IMR-90 (cell line): ENCODE data around the gene CARS2. TPM values are rescaled to one million over a fixed set of nuclear protein-coding genes. Genes with fewer than 3 reads are reported as not detected.

Experiments used
- ATAC-seq: fragments of 200-7000 bp; cut with Tn5 transposase; 2 replicates; pipeline ENCODE4 v1.9.1; 2020; ENCODE audit warnings: low read depth, mild to moderate bottlenecking, moderate library complexity
- BruUV-seq: library from RNA; stranded (reverse); fragments of 400-500 nt; replicated peaks from 2 replicates; lab custom pipeline; 2021; lab: Mats Ljungman, UMichigan
- CTCF ChIA-PET: fragments of 300-600 bp; formaldehyde crosslinking; extraction: SDS; loops from one replicate; lab custom pipeline; 2021; ENCODE audit warnings: antibody characterized with exemption; lab: Yijun Ruan, JAX
- POLR2A ChIA-PET: fragments of 300-600 bp; sonication (Branson Sonifier 250); formaldehyde crosslinking; loops from one replicate; lab custom pipeline; 2022; ENCODE audit warnings: antibody characterized with exemption; ENCODE audit not compliant: unreplicated experiment; lab: Charles Lee
- DNase-seq: peaks from one replicate; pipeline ENCODE4 v3.0.0; 2013
- H2AFZ ChIP-seq: replicated peaks from 2 replicates; pipeline ENCODE3; 2013; ENCODE audit warnings: low read length, mild to moderate bottlenecking; ENCODE audit not compliant: poor library complexity
- H2AK5ac ChIP-seq: 2 replicates; pipeline ENCODE4 v1.6.1; 2013; ENCODE audit warnings: low read depth, low read length, inconsistent platforms
- H2AK9ac ChIP-seq: replicated peaks from 2 replicates; pipeline ENCODE3; 2013; ENCODE audit warnings: mild to moderate bottlenecking, low read depth, low read length, moderate library complexity; ENCODE audit not compliant: poor library complexity
- H2BK120ac ChIP-seq: 2 replicates; pipeline ENCODE4 v1.6.1; 2013; ENCODE audit warnings: low read depth, low read length, inconsistent platforms
- H2BK15ac ChIP-seq: 3 replicates; pipeline ENCODE4 v1.6.1; 2013; ENCODE audit warnings: low read depth, low read length, inconsistent platforms
- H2BK20ac ChIP-seq: 2 replicates; pipeline ENCODE4 v1.6.1; 2013; ENCODE audit warnings: low read depth, mild to moderate bottlenecking, inconsistent platforms, low read length, moderate library complexity
- H2BK5ac ChIP-seq: 2 replicates; pipeline ENCODE4 v1.6.1; 2013; ENCODE audit warnings: mild to moderate bottlenecking, low read depth, low read length, inconsistent platforms; ENCODE audit not compliant: poor library complexity, severe bottlenecking
- H3K14ac ChIP-seq: replicated peaks from 2 replicates; pipeline ENCODE4 v1.6.1; 2013; ENCODE audit warnings: low read depth, low read length, inconsistent platforms
- H3K18ac ChIP-seq: 2 replicates; pipeline ENCODE4 v1.6.1; 2013; ENCODE audit warnings: low read depth, low read length, control low read depth
- H3K23ac ChIP-seq: 2 replicates; pipeline ENCODE4 v1.6.1; 2013; ENCODE audit warnings: low read depth, low read length, inconsistent platforms
- H3K27ac ChIP-seq: 2 replicates; pipeline ENCODE4 v1.5.1; 2013; ENCODE audit warnings: mild to moderate bottlenecking, control low read depth, low read length; ENCODE audit not compliant: insufficient read depth
- H3K27me3 ChIP-seq: 2 replicates; pipeline ENCODE4 v1.6.1; 2013; ENCODE audit warnings: low read length; ENCODE audit not compliant: control insufficient read depth, insufficient read depth
- H3K36me3 ChIP-seq: 2 replicates; pipeline ENCODE4 v1.6.1; 2013; ENCODE audit warnings: low read length, mixed read lengths; ENCODE audit not compliant: control insufficient read depth, insufficient read depth
- H3K4ac ChIP-seq: 2 replicates; pipeline ENCODE4 v1.6.1; 2013; ENCODE audit warnings: low read depth, low read length, inconsistent platforms
- H3K4me1 ChIP-seq: 2 replicates; pipeline ENCODE4 v1.6.1; 2013; ENCODE audit warnings: low read length, mixed read lengths; ENCODE audit not compliant: control insufficient read depth, insufficient read depth
- H3K4me2 ChIP-seq: 2 replicates; pipeline ENCODE4 v1.6.1; 2013; ENCODE audit warnings: low read depth, mild to moderate bottlenecking, control low read depth, low read length, moderate library complexity
- H3K4me3 ChIP-seq: 2 replicates; pipeline ENCODE4 v1.5.1; 2013; ENCODE audit warnings: low read depth, mild to moderate bottlenecking, control low read depth, low read length, moderate library complexity; ENCODE audit not compliant: insufficient read depth
- H3K56ac ChIP-seq: 2 replicates; pipeline ENCODE4 v1.6.1; 2013; ENCODE audit warnings: low read length, inconsistent platforms; ENCODE audit not compliant: insufficient read depth; ENCODE audit errors: extremely low read depth
- H3K79me1 ChIP-seq, 2 experiments: 2 replicates each; pipeline ENCODE4 v1.6.1; 2013; ENCODE audit warnings: low read length in 2 of 2, inconsistent platforms in 1 of 2, low read depth in 1 of 2
- H3K9ac ChIP-seq: 2 replicates; pipeline ENCODE4 v1.6.1; 2013; ENCODE audit warnings: low read depth, low read length, control low read depth
- H3K9me1 ChIP-seq: 2 replicates; pipeline ENCODE4 v1.6.1; 2013; ENCODE audit warnings: low read length, inconsistent platforms; ENCODE audit not compliant: insufficient read depth
- H3K9me3 ChIP-seq: 2 replicates; pipeline ENCODE4 v1.6.1; 2013; ENCODE audit warnings: low read length; ENCODE audit not compliant: control insufficient read depth, insufficient read depth
- H4K20me1 ChIP-seq: 2 replicates; pipeline ENCODE4 v1.6.1; 2013; ENCODE audit warnings: low read length, inconsistent platforms; ENCODE audit not compliant: insufficient read depth
- H4K5ac ChIP-seq: 2 replicates; pipeline ENCODE4 v1.6.1; 2013; ENCODE audit warnings: mild to moderate bottlenecking, low read depth, low read length, control low read depth
- H4K8ac ChIP-seq, 2 experiments: 2 replicates each; pipeline ENCODE4 v1.6.1; 2013; ENCODE audit warnings: low read depth in 2 of 2, low read length in 2 of 2, control low read depth in 1 of 2, inconsistent platforms in 1 of 2
- H4K91ac ChIP-seq: 2 replicates; pipeline ENCODE4 v1.6.1; 2013; ENCODE audit warnings: low read depth, low read length, inconsistent platforms; ENCODE audit not compliant: insufficient read depth
- FOS ChIP-seq: fragments of 150-350 bp; IDR thresholded peaks from 2 replicates; pipeline ENCODE4 v1.6.1; 2016; ENCODE audit warnings: low read depth, low read length
- POLR2A ChIP-seq: IDR thresholded peaks from 2 replicates; pipeline ENCODE4 v1.6.1; 2012; ENCODE audit warnings: mild to moderate bottlenecking, low read depth, low read length
- WGBS, 2 experiments: methylation state at CpG; one replicate each; pipeline versions ENCODE4 v1.1.5 to v1.1.7; 2013; ENCODE audit warnings: missing lambda C conversion rate in 2 of 2; ENCODE audit not compliant: insufficient read length in 1 of 2; ENCODE audit errors: extremely low coverage in 2 of 2; 5-methylcytosine and 5-hydroxymethylcytosine counted together
- dilution Hi-C: fragments of 300-500 bp; cut with HindIII; formaldehyde crosslinking; loops from one replicate; pipeline ENCODE4 v1.14.3; 2018; ENCODE audit warnings: low sequenced_read_pairs; ENCODE audit not compliant: unreplicated experiment
- in situ Hi-C: fragments of 300-500 bp; cut with MboI; formaldehyde crosslinking; loops from 3 replicates; pipeline ENCODE4 v1.14.3; 2019; ENCODE audit warnings: low sequenced_read_pairs, inconsistent platforms, mixed read lengths
- intact Hi-C: fragments of 100-400 bp; cut with micrococcal nuclease; formaldehyde crosslinking; loops from 2 replicates; pipeline ENCODE4 v1.10.0; 2022
- polyA plus RNA-seq, 3 experiments: library from polyadenylated mRNA; depleted of rRNA; stranded (reverse); fragments of >200 nt; gene quantifications; 2 replicates each; pipeline ENCODE4 v1.2.3, GENCODE V29; 2012; ENCODE audit warnings: low replicate concordance in 1 of 3
- total RNA-seq: library from RNA; depleted of rRNA; stranded (reverse); fragments of >200 nt; gene quantifications from 2 replicates; pipeline ENCODE4 v1.2.3, GENCODE V29; 2012

The CARS2 gene
- total and polyA plus RNA-seq, 2 of the 4 experiments (the other 2 are of a cell fraction), result 76.2 to 76.4 TPM

DNA sequence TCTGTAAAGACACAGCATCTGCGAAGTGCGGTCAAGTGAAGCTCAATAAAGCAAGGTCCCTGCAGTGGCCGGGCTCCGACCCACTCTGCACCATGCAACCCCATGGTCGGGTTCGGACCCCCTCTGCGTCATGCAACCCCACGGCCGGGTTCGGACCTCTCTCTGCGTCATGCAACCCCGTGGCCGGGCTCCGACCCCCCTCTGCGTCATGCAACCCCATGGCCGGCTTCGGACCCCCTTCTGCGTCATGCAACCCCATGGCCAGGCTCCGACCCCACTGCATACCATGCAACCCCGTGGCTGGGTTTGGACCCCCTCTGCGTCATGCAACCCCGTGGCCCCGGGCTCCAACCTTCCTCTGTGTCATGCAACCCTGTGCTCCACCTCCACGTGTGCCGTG lies 43.8 kb downstream of the CARS2 start:
- Histone ChIP-seq H3K23ac (no peak overlapping the region), H3K36me3 (peaks cover 53% of the 10 kb centered on the region), H3K9me1 (no peaks in the 10 kb centered on the region; the same call in 1 of the 2 replicates), H2AK5ac (no peak overlapping the region), H2AFZ (no peak overlapping the region), H4K8ac (no peak overlapping the region), H3K4me2 (no peak overlapping the region), H3K79me1 (peaks cover 0 to 14% of the 10 kb centered on the region in 2 experiments; a peak in 3 of 4 replicates), H3K4me3 (no peak overlapping the region), H3K9ac (no peak overlapping the region), H4K20me1 (no peaks in the 10 kb centered on the region), H3K4ac (no peak overlapping the region), H3K27ac (no peak overlapping the region), H2BK15ac (no peak overlapping the region), H2AK9ac (no peak overlapping the region), H3K56ac (no peak overlapping the region), H3K14ac (no peak overlapping the region), H4K91ac (no peak overlapping the region), H2BK120ac (no peak overlapping the region), H3K27me3 (no peaks in the 10 kb centered on the region), H3K9me3 (peaks cover 3% of the 10 kb centered on the region), H3K18ac (no peak overlapping the region), H3K4me1 (no peaks in the 10 kb centered on the region), H2BK20ac (no peak overlapping the region), H2BK5ac (no peak overlapping the region), H4K5ac (no peak overlapping the region)
- dilution Hi-C loops, result no loop called here
- CTCF ChIA-PET, result interaction anchor here (0.6 kb wide), 1 partner anchor 62 kb away, joined by 4 read pairs; no protein-coding TSS in a partner anchor
- POLR2A ChIA-PET, result no interaction called here
- no TSS peak for BruUV-seq
- ATAC-seq (no peak), DNase-seq (no peak)
- in situ Hi-C loops, result no loop called here
- 98% methylated on average over 17 of the region's 25 CpGs; no CpG with 5 or more reads in 1 of the 2 experiments for WGBS, 2 experiments
- intact Hi-C loops, result no loop called here
- TF ChIP-seq FOS, result no peak
- TF ChIP-seq POLR2A, result no peak
